GM19467 (cell line): ENCODE data around the gene IFT43.
"Not testable (repeated sequence)": the region's sequence is repeated elsewhere in the genome, so short reads cannot be mapped to it uniquely, and the experiment has no call there.

Experiments
- ATAC-seq: cut with Tn5 transposase; IDR thresholded peaks from one replicate; pipeline ENCODE4 v1.9.1; 2021; ENCODE audit warnings: mild to moderate bottlenecking, moderate library complexity; ENCODE audit not compliant: unreplicated experiment

IFT43 gene

DNA sequence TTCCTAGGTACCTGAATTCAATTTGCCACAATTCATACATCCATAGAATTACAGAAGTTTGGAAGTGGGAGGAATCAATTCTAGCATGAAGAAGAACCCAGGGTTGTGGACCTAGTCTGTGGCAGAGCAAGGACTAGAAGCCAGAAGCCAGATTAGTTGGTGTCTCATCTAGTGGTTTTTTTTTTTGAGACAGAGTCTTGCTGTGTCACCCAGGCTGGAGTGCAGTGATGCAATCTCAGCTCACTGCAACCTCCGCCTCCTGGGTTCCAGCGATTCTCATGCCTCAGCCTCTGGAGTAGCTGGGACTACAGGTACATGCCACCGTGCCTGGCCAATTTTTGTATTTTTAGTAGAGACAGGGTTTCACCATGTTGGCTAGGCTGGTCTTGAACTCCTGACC is 24.1 kb downstream of the IFT43 start:
- ATAC-seq = not testable (repeated sequence)

DNA sequence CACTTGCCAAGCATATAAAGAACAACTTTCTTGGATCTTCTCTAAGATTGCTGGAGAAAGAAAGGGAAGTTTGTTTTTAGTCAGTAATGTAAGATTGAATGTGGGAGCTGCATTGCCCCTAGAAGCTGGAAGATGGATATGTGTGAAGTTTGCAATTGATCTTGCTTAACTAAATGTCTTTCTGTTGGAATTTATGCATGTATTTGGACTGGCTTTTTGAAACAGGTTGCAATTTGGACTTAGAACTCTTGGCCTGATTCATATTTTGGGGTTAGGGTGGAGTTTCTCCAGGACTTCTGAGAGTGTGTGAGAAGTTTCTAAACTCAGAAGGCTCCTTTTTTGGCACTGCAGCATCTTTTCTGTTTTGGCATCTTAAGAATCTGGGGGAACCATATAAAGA is 26.4 kb downstream of the IFT43 start:
- no peak for ATAC-seq

DNA sequence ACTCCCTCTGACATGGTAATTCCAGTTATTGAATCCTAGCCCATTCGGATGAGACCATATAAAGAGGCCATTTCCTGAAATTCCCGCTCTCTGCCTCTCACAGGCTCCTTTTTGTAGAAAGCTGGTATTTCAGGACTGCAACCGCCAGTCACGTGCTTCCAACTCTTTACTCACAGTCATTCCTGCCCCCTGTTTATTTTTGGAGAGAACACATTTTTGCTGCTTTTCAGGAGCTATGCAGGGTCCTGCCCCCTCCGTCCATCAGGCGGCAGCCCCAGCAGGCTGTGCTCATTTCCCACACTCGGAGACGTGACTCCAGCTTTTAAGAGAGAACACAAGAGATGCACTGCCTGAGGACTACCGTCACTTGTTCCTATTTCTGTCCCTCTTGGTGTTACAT is 26.8 kb downstream of the IFT43 start:
- no peak for ATAC-seq

DNA sequence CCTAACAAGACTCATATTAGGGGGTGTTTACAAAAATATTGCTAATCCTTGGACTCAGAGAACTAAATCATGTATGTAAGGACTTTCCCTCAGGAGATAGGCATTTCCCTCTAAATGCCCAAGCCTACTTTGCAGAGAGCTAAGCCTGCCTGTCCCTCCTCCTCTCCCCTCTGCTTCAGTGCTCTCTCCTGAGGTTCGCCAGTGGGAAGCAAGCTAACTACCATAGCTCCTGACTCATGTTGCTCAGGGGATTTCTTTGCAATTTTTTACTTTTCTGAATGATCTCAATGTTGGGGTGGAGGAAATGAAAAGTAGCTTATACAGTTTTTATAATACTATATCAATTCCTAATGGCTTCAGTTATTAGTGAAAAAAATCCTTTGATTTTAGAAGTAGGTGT is 29.6 kb downstream of the IFT43 start:
- no peak for ATAC-seq

DNA sequence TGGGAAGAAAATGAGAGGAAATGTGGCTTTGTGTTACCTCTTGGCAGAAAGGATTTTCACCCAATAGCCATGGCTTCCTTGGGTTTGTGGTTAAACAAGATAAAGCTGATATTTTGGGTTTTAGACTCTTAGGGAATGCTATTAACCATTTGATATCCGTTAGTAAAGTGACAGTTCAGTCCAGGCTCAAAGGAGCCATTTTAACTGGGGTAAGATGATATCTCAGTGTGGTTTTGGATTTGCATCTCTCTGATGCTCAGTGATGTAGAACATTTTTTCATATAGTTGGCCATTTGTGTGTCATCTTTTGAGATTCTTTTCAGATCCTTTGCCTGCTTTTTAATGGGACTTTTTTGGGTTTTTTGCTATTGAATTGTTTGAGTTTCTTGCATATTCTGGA is 30.1 kb downstream of the IFT43 start:
- no peak for ATAC-seq

DNA sequence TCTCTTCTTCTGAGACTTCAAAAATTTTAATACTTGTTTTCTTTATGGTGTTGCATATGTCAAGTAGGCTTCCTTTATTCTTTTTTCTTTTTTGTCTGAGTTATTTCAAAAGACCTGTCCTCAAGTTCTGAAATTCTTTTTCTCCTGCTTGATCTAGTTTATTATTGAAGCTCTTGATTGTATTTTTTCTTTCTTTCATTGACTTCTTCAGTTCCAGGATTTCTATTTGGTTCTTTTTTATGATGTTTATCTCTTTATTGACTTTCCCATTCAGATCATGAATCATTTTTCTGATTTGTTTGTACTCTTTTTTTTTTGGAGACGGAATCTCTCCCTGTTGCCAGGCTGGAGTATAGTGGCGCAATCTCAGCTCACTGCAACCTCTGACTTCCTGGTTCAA is 34.1 kb downstream of the IFT43 start:
- ATAC-seq = no peak

DNA sequence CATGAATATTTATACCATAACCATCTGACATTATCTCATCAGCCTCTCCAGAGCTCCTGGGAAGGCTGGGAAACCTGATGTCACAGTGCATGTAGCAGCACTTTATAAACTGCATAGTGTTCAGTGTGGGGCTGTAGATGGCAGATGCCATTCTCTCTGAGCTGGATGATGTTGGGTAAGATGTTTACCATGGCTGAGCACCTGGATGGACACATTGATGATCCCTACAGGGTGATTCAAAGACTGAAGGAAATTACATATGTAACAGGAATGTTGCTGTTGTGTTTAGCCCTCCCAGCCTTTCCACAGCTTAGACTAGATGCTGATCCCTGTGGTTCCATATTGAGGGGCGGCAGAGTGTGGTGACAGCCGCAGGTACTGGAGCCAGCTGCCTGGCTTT is 37.4 kb downstream of the IFT43 start:
- no peak for ATAC-seq

DNA sequence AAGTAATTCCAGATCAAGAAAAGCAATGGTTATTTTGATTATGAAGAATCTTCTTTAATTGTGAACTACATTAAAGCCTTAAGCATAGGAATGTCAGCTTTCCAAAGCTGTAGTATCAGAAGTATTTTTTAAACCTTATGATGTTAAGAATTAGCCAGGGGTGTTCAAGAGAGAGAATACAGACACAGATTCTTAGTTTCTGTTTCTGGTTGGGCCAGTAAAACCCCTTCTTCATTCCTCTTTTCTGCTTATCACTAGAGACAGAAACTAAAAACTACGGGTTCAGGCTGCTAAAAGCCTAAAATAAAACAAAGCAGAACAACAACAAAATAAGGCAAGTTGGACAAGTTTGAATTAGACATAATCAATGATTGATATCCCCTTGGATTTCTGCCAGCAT is 38.2 kb downstream of the IFT43 start:
- ATAC-seq = no peak

DNA sequence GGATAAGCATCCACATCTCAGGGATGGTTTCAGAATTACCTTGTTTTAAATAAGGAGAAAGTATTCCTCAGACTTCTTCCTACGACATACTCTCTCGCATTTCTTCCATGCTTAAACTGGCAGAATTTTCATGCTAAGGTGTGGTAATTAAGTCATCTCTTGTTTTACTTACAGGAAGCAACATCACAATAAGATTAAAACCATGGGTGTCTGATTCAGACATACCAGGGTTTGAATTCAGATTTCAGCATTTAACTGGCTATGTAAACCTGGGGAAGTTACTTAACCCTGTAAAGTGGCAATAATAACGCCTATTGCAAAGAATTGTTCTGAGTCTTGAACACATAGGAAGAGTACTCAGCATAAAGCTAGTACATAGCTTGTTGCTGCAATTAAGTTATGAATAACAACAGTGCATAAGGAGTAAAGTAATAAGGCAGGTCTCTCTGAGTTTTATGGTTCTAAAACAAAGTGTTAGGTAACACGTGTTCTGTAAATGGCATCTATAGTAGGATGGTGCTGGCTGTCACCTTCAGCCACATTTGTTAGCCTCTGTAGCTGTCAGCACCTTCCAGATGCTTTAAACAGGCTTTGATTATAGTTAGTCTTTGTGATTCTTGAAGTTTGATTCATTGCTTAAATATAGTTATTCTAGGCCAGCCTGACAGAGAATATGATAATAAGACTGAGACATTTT is 38.8 kb downstream of the IFT43 start:
- no peak for ATAC-seq

DNA sequence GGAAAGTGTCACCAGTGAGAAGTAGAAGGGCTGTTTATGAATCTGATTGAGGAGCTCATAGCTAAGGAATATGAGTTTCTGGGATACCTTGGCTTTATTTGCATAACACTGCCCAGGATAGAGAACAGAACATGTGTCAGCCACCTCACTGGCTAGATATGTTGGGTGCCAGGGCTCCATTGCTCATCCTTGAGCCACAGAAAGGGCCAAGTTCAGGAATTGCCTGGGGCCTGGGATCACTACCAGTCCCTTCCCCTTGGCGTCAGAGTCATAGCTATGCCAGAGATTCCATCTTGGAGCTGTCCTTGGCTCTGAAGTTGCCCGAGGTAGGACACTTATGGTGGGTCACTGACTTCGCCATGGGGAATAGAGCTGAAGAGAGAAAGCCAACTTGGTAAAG is 49.0 kb downstream of the IFT43 start:
- no peak for ATAC-seq

DNA sequence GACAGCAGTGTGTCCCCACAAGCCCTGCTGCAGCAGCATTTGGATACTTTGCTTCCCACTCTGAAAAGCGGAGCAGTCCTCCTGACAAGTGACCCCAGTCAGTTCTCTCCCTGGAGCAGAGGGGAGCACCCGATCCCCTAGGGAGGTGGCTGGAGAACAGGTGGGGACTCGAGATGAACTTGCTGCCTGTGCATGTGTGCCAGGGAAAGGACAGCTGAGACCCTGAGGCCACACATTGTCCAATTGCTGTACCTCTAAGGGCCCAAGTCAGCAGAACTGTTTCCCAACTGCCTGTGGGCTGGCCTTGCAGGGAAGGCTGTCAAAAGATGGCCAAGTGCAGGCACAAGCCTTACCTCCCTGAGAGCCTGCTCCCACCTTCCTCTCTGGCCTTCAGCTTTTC is 55.1 kb downstream of the IFT43 start:
- ATAC-seq = no peak

DNA sequence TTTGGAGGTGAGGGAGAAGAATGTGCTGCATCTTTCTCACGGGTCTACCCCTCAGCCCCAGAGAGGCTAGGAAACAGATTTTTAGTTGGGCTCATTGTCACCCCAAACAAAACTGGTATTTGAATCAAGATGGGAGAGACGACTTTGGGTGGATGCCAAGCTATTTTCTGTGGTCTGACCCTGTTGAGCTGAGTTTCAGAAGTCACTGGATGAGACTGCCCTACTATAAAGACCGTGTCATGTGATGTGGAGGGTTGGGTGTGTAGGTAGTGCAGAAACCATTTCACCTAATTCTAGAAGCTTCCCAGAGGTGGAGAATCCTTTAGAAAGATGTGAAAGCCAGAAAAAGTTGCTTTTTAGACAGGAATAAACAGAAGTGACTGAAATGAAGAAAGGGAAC is 60.2 kb downstream of the IFT43 start:
- no peak for ATAC-seq

DNA sequence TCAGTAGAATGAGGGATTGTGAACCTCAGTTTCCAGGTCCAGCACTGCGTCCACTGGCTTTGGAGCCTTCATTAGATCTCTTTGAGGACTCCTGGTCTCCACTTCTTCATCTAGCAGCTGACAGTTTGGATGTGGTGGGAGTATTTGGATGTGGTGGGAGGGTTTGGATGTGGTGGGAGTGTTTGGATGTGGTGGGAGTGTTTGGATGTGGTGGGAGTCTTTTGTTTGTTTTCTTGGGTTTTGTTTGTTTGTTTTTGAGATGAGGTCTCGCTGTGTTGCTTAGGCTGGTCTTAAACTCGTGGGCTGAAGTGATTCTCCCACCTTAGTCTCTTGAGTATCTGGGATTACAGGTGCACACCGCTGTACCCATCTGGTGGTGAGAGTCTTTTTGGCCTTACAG is 64.7 kb downstream of the IFT43 start:
- ATAC-seq = no peak

DNA sequence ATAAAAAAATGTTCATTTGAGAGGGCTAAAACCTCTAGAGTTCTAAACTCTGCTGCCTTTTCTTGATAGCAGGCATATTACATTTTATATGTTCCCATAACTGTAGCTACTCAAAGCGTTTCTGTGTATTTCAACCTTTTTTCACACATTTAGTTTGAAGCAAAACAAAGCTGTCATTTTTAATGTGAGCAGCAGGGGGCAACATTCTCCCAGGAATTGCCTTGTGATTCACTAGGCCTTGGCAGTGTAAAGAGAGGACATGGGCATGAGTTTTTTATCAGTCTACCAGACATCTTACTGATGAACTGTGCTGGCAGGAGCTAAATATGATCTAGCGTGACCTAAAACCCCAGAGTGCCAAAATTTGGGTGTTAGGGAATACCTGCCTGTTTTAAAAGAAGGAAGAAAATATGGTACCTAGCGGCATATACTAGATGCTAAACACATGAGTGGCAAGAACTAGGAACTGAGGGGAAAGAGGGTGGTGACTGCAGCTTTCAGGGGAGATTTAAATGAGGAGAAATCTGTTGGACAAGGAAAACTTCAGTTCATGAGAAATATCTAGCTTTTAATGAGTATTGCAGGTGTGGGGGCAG is 65.3 kb downstream of the IFT43 start:
- ATAC-seq = no peak

DNA sequence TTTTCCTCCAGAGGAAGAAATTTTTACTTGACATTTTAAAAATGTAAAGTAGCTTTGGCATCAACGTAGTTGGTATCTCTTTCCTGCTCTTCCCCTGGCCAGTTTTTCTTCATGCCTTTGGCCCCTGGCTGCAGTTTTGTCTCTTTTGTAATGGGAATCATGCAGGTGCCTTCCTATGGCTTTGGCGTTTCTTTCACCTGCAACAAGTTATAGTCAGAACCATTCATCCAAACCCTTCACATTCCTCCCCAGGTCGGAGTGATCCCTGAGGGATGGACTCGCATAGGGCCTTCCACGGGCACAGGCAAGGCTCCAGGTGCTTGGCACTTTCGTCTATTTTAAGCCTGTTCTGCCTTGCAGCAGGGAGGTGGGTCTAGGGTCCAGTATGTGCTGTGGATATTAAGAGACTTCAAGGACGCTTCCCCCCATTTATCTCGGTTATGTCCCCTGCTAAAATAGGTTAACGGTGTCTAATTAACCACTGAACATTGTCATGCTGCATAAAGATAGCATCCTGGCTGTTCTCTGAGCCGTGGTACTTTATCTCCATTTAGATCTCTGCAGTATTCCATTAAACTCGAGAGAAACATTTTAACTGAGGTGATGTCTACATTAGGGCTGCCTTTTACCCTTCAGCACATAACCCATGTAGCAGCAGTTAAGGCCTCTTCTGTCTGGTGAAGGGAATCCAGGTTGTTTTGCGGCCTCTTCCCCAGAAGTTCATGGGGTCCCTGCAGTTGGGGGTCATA is 66.3 kb downstream of the IFT43 start:
- ATAC-seq = no peak

DNA sequence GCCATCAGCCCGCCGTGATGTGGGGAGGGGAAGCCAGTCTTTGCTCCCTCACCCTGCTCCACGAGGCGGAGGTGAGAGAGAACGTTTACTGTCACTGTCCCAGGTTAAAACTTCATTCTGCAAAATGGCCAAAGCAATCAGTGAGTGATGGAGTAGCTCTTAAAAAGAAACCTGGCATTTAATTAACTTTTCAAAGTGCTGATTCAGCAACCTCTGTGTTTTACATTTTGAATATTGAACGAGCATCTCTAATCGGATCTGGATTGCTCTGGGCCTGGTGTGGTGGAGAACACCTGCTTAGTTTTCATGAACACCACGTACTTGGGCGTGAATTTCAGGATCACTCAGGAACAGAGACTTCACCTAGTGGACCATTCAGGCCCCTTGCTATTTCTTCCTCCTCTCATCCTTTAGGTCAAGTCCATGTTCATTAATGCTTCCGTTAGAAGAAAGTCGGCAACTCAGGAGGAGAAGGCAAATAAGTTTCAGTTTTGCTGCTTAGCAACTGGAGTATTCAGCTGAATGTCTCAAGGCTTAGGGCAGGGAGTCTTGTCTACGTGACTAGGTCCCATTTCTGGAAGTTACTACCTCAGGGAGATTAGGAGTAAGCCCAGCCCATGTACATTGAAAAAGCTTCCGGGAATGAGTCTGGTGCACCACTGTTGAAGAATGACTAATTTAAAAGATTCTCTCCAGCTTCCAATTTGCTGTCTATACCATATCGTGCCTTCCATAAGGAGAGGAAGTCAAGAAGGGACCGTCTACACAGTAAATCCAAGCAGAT is 68.2 kb downstream of the IFT43 start:
- ATAC-seq = no peak

DNA sequence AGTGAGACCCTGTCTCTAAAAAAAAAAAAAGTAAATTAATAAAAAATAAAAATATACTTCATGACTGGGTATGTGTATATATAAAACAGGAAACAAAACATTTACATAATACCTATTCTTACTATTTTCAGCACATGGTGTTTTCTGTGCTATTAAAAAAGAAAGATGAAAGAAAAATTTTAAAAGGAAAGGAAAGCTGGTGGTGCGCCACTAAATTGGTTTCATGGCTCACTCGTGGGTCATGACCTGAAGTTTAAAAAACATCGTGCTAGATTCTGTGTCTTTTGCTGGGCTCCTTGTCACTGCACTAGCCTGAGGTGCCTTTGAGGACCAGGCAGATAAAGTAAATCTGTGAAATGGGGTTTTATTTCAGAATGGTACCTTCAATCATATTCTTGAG is 69.8 kb downstream of the IFT43 start:
- no peak for ATAC-seq

DNA sequence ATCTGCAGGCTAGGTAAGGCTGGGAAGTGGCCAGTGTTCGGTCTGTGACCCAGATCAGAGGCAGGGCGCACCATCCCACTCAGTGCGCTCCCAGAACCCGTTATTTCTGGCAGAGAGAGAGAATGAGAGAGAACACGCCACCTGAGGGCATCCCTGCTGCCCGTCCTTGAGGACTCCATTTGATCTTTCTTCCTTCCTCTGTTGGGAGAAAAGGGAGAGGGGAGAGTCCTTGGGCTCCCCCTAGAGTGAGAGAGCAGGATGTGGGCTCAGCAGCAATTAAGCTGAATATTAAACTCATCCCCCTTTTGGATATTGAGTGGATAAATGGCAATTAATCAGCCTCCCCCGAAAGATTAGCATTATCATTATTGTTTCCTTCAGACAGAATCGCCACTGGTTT is 70.6 kb downstream of the IFT43 start:
- no peak for ATAC-seq

DNA sequence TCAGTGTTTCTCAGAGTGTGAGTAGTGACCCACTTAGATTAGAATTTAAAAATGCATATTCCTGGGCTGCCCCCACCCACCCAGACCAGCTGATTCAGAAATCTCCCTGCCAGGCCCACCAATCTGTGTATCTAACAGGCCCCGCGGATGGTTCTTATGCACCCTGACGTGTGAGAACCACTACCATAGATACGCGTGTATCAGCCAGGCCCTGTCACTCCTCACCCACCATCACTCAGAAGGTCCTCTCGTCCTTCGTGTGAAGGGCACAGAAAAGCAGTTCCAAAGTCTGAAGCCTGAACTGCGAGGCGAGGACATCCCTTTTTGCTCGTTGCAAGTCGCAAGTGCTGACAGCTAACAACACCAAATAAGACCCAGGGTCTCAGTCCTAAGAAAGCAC is 72.4 kb downstream of the IFT43 start:
- ATAC-seq = no peak

DNA sequence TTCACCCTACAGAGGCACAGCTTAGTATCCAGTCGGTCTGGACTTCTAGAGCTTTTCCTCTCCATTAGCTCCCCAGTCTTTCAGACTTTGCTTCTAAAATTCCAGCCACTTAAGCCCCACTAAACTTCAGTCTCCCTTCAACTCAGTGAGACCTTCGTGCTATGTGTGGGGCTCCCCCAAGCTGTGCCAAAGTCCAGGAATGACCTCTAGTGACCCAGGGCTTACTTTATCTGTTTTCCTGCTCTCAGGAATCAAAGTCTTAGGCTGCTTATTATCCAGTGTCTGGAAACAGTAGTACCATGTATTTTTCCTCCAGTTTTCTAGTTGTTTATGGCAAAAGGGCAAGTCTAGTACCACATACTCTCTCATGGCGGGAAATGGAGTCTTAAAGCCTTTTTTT is 77.8 kb downstream of the IFT43 start:
- ATAC-seq = no peak

DNA sequence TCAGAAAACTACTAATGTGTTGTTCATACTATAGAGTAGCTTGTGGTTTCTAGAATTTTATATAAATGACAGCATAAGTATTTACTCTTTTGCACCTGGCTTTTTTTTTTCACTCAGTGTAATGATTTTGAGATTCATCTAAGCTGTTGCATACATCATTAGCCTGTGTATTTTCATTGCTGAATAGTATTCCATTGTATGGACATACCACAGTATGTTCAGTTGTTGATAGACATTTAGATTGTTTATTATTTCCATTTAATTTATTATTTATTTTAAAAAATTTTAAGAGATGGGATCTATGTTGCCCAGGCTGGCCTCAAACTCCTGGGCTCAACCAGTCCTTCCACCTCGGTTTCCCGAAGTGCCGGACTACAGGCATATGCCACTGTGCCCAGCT is 80.0 kb downstream of the IFT43 start:
- no peak for ATAC-seq

DNA sequence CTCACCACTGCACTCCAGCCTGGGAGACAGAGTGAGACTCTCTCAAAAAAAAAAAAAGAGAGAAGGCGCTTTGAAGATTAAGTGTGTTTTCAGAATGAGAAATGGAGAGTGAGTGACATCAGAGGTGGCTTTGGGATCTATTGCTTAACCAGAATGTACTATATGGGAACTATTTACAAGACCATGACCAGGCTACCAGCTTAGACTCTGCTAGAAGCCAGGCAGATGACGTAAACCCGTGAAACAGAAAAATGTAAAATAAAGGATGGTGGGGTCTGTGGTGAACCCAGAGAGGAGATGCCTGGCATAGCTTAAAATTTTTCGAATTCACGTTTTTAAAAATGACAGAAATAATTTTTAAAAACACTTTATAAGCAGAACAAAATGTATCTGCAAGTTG is 82.0 kb downstream of the IFT43 start:
- no peak for ATAC-seq
